Measurements from ENCODE around the gene FBN3. TPM values are rescaled to one million over a fixed set of nuclear protein-coding genes. Genes with fewer than 3 reads are reported as not detected.
A peak's percentile ranks its signal among the peaks of the same experiment; 100 is the strongest.

Gene FBN3
- polyA plus RNA-seq (2012; rRNA removed) = not detected in 2 replicates
- polyA plus RNA-seq (2012; cell fraction: cytosol; rRNA removed) = not detected in 2 replicates
- polyA plus RNA-seq (2012; cell fraction: nucleus; rRNA removed) = 0.04 and 0.20 TPM in 2 replicates

- H4K20me1 ChIP-seq (ENCODE audit: insufficient read depth) = no peaks in the 10 kb centered on the region
- H2AFZ ChIP-seq (ENCODE audit: low read depth) = no peak within 1 kb of the TSS
- POLR2A ChIA-PET = no interaction called here
- H3K4me1 ChIP-seq (ENCODE audit: control insufficient read depth in 1 of 2, insufficient read depth in 2 of 2, low read depth in 1 of 2, low read length in 1 of 2) = peaks cover 0 to 1% of the 10 kb centered on the region in 2 experiments; a peak in 1 of 4 replicates
- no peaks in the 10 kb centered on the region for H3K79me2 ChIP-seq (ENCODE audit: insufficient read depth)
- 9% methylated on average over 37 of the region's 72 CpGs for WGBS (ENCODE audit: low lambda C conversion rate)
- H3K9me3 ChIP-seq = no peaks in the 10 kb centered on the region
- no peaks in the 10 kb centered on the region for H3K9me2 ChIP-seq
- H3K36me3 ChIP-seq (replicated peaks in 1 of 2; ENCODE audit: control insufficient read depth in 1 of 2, insufficient read depth in 2 of 2, low read length in 1 of 2) = no peaks in the 10 kb centered on the region
- 0 out of 2 replicates have a peak, but pooled peaks have one; percentile 45 for TF ChIP-seq EZH2phosphoT487 (IDR thresholded peaks at IDR 0.05; ENCODE audit: borderline replicate concordance, low read depth)
- no peak for TF ChIP-seq TAF1 (IDR thresholded peaks at IDR 0.05; ENCODE audit: borderline replicate concordance, low read depth, low read length)
- H3K4me3 ChIP-seq (ENCODE audit: low read depth in 2 of 2, low read length in 1 of 2) = peak within 1 kb of the TSS in 1 of 2 experiments; percentile 19; a peak in 1 of 4 replicates
- H3K27me3 ChIP-seq (ENCODE audit: insufficient read depth) = peaks cover 42% of the 10 kb centered on the region
- H3K9ac ChIP-seq = no peak within 1 kb of the TSS
- no peaks in the 10 kb centered on the region for H3F3A ChIP-seq (replicated peaks; ENCODE audit: insufficient read depth)
- H3K27ac ChIP-seq (ENCODE audit: low read depth in 2 of 2, low read length in 1 of 2) = no peak within 1 kb of the TSS
- H3K4me2 ChIP-seq = no peak within 1 kb of the TSS; the same call in 1 of the 2 replicates
- DNase-seq = peak; percentile 73
- CTCF ChIA-PET = interaction anchor here (1.0 to 2.2 kb wide), 3 partner anchors 9 to 118 kb away, joined by 3 to 6 read pairs (median 3); no protein-coding TSS in a partner anchor
Measured at GRCh38 chr19:8149261-8150094, at the start of gene FBN3. FBN3 (minus strand) TSS chr19:8149592; CDS start chr19:8147480, 2,112 bp downstream.

GRCh38 chr19:8196271-8196927, 47.0 kb upstream of the FBN3 start:
- TF ChIP-seq SMC3 (IDR thresholded peaks at IDR 0.05; ENCODE audit: low read depth, low read length) = no peak
- no peak for TF ChIP-seq POLR2AphosphoS5 (IDR thresholded peaks at IDR 0.05; ENCODE audit: low read depth, low read length)
- TF ChIP-seq GABPA (IDR thresholded peaks at IDR 0.05; ENCODE audit: low read depth) = no peak
- no peak for TF ChIP-seq EP300 (IDR thresholded peaks at IDR 0.05; ENCODE audit: borderline replicate concordance in 1 of 2, low read depth in 1 of 2, low read length in 1 of 2)
- no peak for TF ChIP-seq MAX (IDR thresholded peaks at IDR 0.05; ENCODE audit: low read depth)
- TF ChIP-seq FOXJ3 (CRISPR knock-in tag; IDR thresholded peaks at IDR 0.05) = no peak
- TF ChIP-seq RAD21 (IDR thresholded peaks at IDR 0.05; ENCODE audit: low read length) = no peak
- TF ChIP-seq CHD2 (IDR thresholded peaks at IDR 0.05; ENCODE audit: low read length, partially characterized antibody) = no peak
- TF ChIP-seq FOSL2 (IDR thresholded peaks at IDR 0.05; ENCODE audit: borderline replicate concordance, low read depth) = no peak
- no peak for TF ChIP-seq REST (IDR thresholded peaks at IDR 0.05; ENCODE audit: low read depth, low read length)
- TF ChIP-seq FOXM1 (IDR thresholded peaks at IDR 0.05; ENCODE audit: low read depth) = no peak
- no peak for TF ChIP-seq RFX5 (IDR thresholded peaks at IDR 0.05; ENCODE audit: low read length)
- TF ChIP-seq TCF12 (IDR thresholded peaks at IDR 0.05) = no peak
- Histone ChIP-seq H3K27me3 (ENCODE audit: insufficient read depth) (peaks cover 5% of the 10 kb centered on the region; the same call in 1 of the 2 replicates), H3K4me1 (ENCODE audit: control insufficient read depth in 1 of 2, insufficient read depth in 2 of 2, low read depth in 1 of 2, low read length in 1 of 2) (peaks cover 0 to 3% of the 10 kb centered on the region in 2 experiments; a peak in 1 of 4 replicates), H3K27ac (ENCODE audit: low read depth in 2 of 2, low read length in 1 of 2) (no peak overlapping the region), H2AFZ (ENCODE audit: low read depth) (no peak overlapping the region), H3K9me3 (no peaks in the 10 kb centered on the region), H3K36me3 (replicated peaks in 1 of 2; ENCODE audit: control insufficient read depth in 1 of 2, insufficient read depth in 2 of 2, low read length in 1 of 2) (no peaks in the 10 kb centered on the region), H3K79me2 (ENCODE audit: insufficient read depth) (no peaks in the 10 kb centered on the region), H3K9ac (no peak overlapping the region), H3F3A (replicated peaks; ENCODE audit: insufficient read depth) (no peaks in the 10 kb centered on the region), H3K9me2 (no peaks in the 10 kb centered on the region), H3K4me3 (ENCODE audit: low read depth in 2 of 2, low read length in 1 of 2) (no peak overlapping the region), H3K4me2 (no peak overlapping the region), H4K20me1 (ENCODE audit: insufficient read depth) (no peaks in the 10 kb centered on the region)
- 71% methylated on average over 9 of the region's 10 CpGs for WGBS (ENCODE audit: low lambda C conversion rate)
- CTCF ChIA-PET = interaction anchor here (0.8 kb wide), 1 partner anchor 13 kb away, joined by 3 read pairs; no protein-coding TSS in a partner anchor
- DNase-seq = no peak
- POLR2A ChIA-PET = no interaction called here
